GM23338 (cell line): ENCODE measurements around the gene KCNH5. TPM values are rescaled to one million over a fixed set of nuclear protein-coding genes. Genes with fewer than 3 reads are reported as not detected.

Experiments
- ATAC-seq: fragments of 200-7000 bp; cut with Tn5 transposase; 3 replicates; pipeline ENCODE4 v1.9.1; 2020
- DNase-seq: peaks from one replicate; pipeline ENCODE4 v3.0.0-alpha.2; 2015; ENCODE audit warnings: low spot score
- H2AFZ ChIP-seq: fragments of 200-600 bp; sonication (generic); 2 replicates; pipeline ENCODE4 v1.8.0; 2016; ENCODE audit warnings: antibody characterized with exemption, mild to moderate bottlenecking, moderate library complexity
- H3F3A ChIP-seq: fragments of 200-600 bp; sonication (generic); replicated peaks from 2 replicates; pipeline ENCODE4 v1.8.0; 2017; ENCODE audit warnings: antibody characterized with exemption, mixed run types, low read depth
- H3K27ac ChIP-seq: fragments of 200-600 bp; sonication (generic); 2 replicates; pipeline ENCODE4 v1.6.1; 2016; ENCODE audit warnings: low read depth
- H3K27me3 ChIP-seq: fragments of 200-600 bp; sonication (generic); 2 replicates; pipeline ENCODE4 v1.8.0; 2016; ENCODE audit warnings: mild to moderate bottlenecking, mixed run types, moderate library complexity; ENCODE audit not compliant: insufficient read depth
- H3K36me3 ChIP-seq: fragments of 200-600 bp; sonication (generic); 2 replicates; pipeline ENCODE4 v1.8.0; 2016; ENCODE audit warnings: mild to moderate bottlenecking; ENCODE audit not compliant: insufficient read depth
- H3K4me1 ChIP-seq: fragments of 200-600 bp; sonication (generic); 2 replicates; pipeline ENCODE4 v1.8.0; 2016; ENCODE audit warnings: mild to moderate bottlenecking, moderate library complexity; ENCODE audit not compliant: insufficient read depth
- H3K4me2 ChIP-seq: fragments of 200-600 bp; sonication (generic); 2 replicates; pipeline ENCODE4 v1.7.1; 2017; ENCODE audit warnings: mixed run types
- H3K4me3 ChIP-seq: fragments of 200-600 bp; sonication (generic); 2 replicates; pipeline ENCODE4 v1.6.1; 2016; ENCODE audit warnings: mixed run types
- H3K79me2 ChIP-seq: fragments of 200-600 bp; sonication (generic); replicated peaks from 2 replicates; pipeline ENCODE4 v1.8.0; 2017; ENCODE audit warnings: mild to moderate bottlenecking; ENCODE audit not compliant: insufficient read depth
- H3K9me2 ChIP-seq: fragments of 200-600 bp; sonication (generic); 2 replicates; pipeline ENCODE4 v1.8.0; 2017; ENCODE audit not compliant: insufficient read depth
- H4K20me1 ChIP-seq: fragments of 200-600 bp; sonication (generic); replicated peaks from 2 replicates; pipeline ENCODE4 v1.8.0; 2017; ENCODE audit warnings: mild to moderate bottlenecking; ENCODE audit not compliant: insufficient read depth
- H3K27ac Mint-ChIP-seq: 2 replicates; pipeline ENCODE4 v1.8.0; 2020; ENCODE audit warnings: inconsistent platforms, mild to moderate bottlenecking, moderate library complexity, mixed read lengths
- H3K27me3 Mint-ChIP-seq: 3 replicates; pipeline ENCODE4 v1.8.0; 2022; ENCODE audit warnings: low read depth, mild to moderate bottlenecking, moderate library complexity, mixed read lengths, inconsistent platforms; ENCODE audit not compliant: insufficient read depth, poor library complexity
- H3K36me3 Mint-ChIP-seq: 3 replicates; pipeline ENCODE4 v1.8.0; 2021; ENCODE audit warnings: low read depth, mild to moderate bottlenecking, inconsistent platforms, moderate library complexity, mixed read lengths
- H3K4me1 Mint-ChIP-seq: 3 replicates; pipeline ENCODE4 v1.8.0; 2020; ENCODE audit warnings: mild to moderate bottlenecking, inconsistent platforms, mixed read lengths
- H3K4me3 Mint-ChIP-seq: 3 replicates; pipeline ENCODE4 v1.8.0; 2021; ENCODE audit warnings: moderate library complexity, mild to moderate bottlenecking, inconsistent platforms, mixed read lengths
- H3K9me3 Mint-ChIP-seq: 3 replicates; pipeline ENCODE4 v1.8.0; 2020; ENCODE audit warnings: moderate library complexity, mild to moderate bottlenecking, inconsistent platforms, mixed read lengths
- CREB1 ChIP-seq: fragments of 250-450 bp; sonication (Bioruptor Pico); IDR thresholded peaks from 2 replicates; pipeline ENCODE4 v1.5.0; 2020; ENCODE audit warnings: low read depth, mild to moderate bottlenecking, moderate library complexity
- EZH2 ChIP-seq: fragments of 200-600 bp; sonication (generic); IDR thresholded peaks from one replicate; pipeline ENCODE4 v1.8.0; 2017; ENCODE audit warnings: antibody characterized with exemption, mild to moderate bottlenecking, low read depth; ENCODE audit not compliant: unreplicated experiment
- JUNB ChIP-seq: IDR thresholded peaks from one replicate; pipeline ENCODE4 v1.6.1; 2016; ENCODE audit warnings: antibody characterized with exemption; ENCODE audit not compliant: unreplicated experiment
- NANOG ChIP-seq: IDR thresholded peaks from 2 replicates; pipeline ENCODE4 v1.6.1; 2016; ENCODE audit warnings: antibody characterized with exemption, borderline replicate concordance
- POLR2AphosphoS5 ChIP-seq: IDR thresholded peaks from 2 replicates; pipeline ENCODE4 v1.6.1; 2016; ENCODE audit warnings: antibody characterized with exemption, low read depth
- STAT1 ChIP-seq: IDR thresholded peaks from one replicate; pipeline ENCODE4 v1.6.1; 2016; ENCODE audit warnings: antibody characterized with exemption; ENCODE audit not compliant: unreplicated experiment
- ZNF114 ChIP-seq: fragments of 250-450 bp; sonication (Bioruptor Pico); IDR thresholded peaks from 2 replicates; pipeline ENCODE4 v1.5.0; 2020; ENCODE audit warnings: mild to moderate bottlenecking, moderate library complexity
- ZNF331 ChIP-seq: fragments of 250-450 bp; sonication (Bioruptor Pico); IDR thresholded peaks from 2 replicates; pipeline ENCODE4 v1.5.0; 2020; ENCODE audit warnings: low read depth, mild to moderate bottlenecking, moderate library complexity
- polyA plus RNA-seq: library from polyadenylated mRNA; unstranded; fragments of >200 nt; fragmentation: Nextera tagmentation; extraction: Ambion mirVana; gene quantifications from 2 replicates; pipeline ENCODE4 v1.2.1, GENCODE V29; 2016
- total RNA-seq: library from RNA; depleted of rRNA; stranded (reverse); fragments of >200 nt; shearing (Covaris generic); gene quantifications from 2 replicates; pipeline ENCODE4 v1.2.3, GENCODE V29; 2014
- TF ChIP-seq, protein P1 (sequence below), 2 experiments: fragments of 200-600 bp in 1 of 2; sonication (generic) in 1 of 2; conservative IDR thresholded peaks; 2 replicates each; pipeline versions ENCODE4 v1.5.1 to v1.6.1; 2016 to 2017; ENCODE audit warnings: antibody characterized with exemption in 2 of 2, low read depth in 2 of 2, mild to moderate bottlenecking in 2 of 2, moderate library complexity in 1 of 2
- TF ChIP-seq, protein P2 (sequence below): IDR thresholded peaks from 2 replicates; pipeline ENCODE4 v1.6.1; 2016; ENCODE audit warnings: antibody characterized with exemption
- TF ChIP-seq, protein P3 (sequence below): IDR thresholded peaks from one replicate; pipeline ENCODE4 v1.6.1; 2018; ENCODE audit warnings: antibody characterized with exemption; ENCODE audit not compliant: unreplicated experiment
- TF ChIP-seq, protein P4 (sequence below): fragments of 250-450 bp; sonication (Bioruptor Pico); IDR thresholded peaks from 2 replicates; pipeline ENCODE4 v1.5.0; 2020; ENCODE audit warnings: mild to moderate bottlenecking, moderate library complexity

KCNH5 gene
- total and polyA plus RNA-seq, 2 experiments from 2014 or later = 0.71 to 0.83 TPM

DNA sequence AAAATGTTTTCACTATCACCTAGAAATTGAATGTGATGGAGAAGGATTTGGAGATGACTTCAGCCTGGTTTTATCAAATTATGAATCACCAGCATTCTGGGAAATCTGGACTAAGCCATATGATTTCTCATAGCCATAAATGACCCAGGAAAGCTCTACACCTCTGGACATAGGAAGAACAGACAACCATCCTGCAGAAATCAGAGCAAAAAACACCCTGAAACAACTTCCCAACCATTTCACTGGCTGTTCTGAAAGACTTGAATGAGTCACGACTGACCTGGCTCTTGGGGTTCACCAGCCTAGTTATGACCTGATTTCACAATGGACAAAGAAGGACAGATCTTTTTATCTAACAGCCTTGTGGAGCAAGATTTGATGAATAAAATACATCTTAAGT is 123.8 kb downstream of the KCNH5 start:
- Histone ChIP-seq H3K27me3 (no peaks in the 10 kb centered on the region), H3K36me3 (no peaks in the 10 kb centered on the region), H3K79me2 (no peaks in the 10 kb centered on the region), H2AFZ (no peak overlapping the region), H3K4me1 (no peaks in the 10 kb centered on the region), H3F3A (no peaks in the 10 kb centered on the region), H3K4me2 (no peak overlapping the region), H3K27ac (no peak overlapping the region), H3K4me3 (no peak overlapping the region), H3K9me2 (no peaks in the 10 kb centered on the region), H4K20me1 (no peaks in the 10 kb centered on the region)
- Mint-ChIP-seq H3K27me3 (no peaks in the 10 kb centered on the region), H3K4me1 (no peaks in the 10 kb centered on the region), H3K36me3 (no peaks in the 10 kb centered on the region), H3K27ac (no peak overlapping the region), H3K4me3 (no peak overlapping the region), H3K9me3 (no peaks in the 10 kb centered on the region)
- DNase-seq (no peak), ATAC-seq (no peak)
- TF ChIP-seq JUNB (no peak), EZH2 (no peak), NANOG (no peak), POLR2AphosphoS5 (no peak), ZNF331 (CRISPR knock-in tag) (no peak), STAT1 (no peak), CREB1 (CRISPR knock-in tag) (no peak), ZNF114 (CRISPR knock-in tag) (no peak)
- TF ChIP-seq, protein P1, sequence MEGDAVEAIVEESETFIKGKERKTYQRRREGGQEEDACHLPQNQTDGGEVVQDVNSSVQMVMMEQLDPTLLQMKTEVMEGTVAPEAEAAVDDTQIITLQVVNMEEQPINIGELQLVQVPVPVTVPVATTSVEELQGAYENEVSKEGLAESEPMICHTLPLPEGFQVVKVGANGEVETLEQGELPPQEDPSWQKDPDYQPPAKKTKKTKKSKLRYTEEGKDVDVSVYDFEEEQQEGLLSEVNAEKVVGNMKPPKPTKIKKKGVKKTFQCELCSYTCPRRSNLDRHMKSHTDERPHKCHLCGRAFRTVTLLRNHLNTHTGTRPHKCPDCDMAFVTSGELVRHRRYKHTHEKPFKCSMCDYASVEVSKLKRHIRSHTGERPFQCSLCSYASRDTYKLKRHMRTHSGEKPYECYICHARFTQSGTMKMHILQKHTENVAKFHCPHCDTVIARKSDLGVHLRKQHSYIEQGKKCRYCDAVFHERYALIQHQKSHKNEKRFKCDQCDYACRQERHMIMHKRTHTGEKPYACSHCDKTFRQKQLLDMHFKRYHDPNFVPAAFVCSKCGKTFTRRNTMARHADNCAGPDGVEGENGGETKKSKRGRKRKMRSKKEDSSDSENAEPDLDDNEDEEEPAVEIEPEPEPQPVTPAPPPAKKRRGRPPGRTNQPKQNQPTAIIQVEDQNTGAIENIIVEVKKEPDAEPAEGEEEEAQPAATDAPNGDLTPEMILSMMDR (conservative IDR thresholded peaks at IDR 0.05; ENCODE audit: low read depth in 2 of 2) = no peak
- TF ChIP-seq, protein P2, sequence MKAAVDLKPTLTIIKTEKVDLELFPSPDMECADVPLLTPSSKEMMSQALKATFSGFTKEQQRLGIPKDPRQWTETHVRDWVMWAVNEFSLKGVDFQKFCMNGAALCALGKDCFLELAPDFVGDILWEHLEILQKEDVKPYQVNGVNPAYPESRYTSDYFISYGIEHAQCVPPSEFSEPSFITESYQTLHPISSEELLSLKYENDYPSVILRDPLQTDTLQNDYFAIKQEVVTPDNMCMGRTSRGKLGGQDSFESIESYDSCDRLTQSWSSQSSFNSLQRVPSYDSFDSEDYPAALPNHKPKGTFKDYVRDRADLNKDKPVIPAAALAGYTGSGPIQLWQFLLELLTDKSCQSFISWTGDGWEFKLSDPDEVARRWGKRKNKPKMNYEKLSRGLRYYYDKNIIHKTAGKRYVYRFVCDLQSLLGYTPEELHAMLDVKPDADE = no peak
- TF ChIP-seq, protein P3, sequence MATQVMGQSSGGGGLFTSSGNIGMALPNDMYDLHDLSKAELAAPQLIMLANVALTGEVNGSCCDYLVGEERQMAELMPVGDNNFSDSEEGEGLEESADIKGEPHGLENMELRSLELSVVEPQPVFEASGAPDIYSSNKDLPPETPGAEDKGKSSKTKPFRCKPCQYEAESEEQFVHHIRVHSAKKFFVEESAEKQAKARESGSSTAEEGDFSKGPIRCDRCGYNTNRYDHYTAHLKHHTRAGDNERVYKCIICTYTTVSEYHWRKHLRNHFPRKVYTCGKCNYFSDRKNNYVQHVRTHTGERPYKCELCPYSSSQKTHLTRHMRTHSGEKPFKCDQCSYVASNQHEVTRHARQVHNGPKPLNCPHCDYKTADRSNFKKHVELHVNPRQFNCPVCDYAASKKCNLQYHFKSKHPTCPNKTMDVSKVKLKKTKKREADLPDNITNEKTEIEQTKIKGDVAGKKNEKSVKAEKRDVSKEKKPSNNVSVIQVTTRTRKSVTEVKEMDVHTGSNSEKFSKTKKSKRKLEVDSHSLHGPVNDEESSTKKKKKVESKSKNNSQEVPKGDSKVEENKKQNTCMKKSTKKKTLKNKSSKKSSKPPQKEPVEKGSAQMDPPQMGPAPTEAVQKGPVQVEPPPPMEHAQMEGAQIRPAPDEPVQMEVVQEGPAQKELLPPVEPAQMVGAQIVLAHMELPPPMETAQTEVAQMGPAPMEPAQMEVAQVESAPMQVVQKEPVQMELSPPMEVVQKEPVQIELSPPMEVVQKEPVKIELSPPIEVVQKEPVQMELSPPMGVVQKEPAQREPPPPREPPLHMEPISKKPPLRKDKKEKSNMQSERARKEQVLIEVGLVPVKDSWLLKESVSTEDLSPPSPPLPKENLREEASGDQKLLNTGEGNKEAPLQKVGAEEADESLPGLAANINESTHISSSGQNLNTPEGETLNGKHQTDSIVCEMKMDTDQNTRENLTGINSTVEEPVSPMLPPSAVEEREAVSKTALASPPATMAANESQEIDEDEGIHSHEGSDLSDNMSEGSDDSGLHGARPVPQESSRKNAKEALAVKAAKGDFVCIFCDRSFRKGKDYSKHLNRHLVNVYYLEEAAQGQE = no peak
- TF ChIP-seq, protein P4, sequence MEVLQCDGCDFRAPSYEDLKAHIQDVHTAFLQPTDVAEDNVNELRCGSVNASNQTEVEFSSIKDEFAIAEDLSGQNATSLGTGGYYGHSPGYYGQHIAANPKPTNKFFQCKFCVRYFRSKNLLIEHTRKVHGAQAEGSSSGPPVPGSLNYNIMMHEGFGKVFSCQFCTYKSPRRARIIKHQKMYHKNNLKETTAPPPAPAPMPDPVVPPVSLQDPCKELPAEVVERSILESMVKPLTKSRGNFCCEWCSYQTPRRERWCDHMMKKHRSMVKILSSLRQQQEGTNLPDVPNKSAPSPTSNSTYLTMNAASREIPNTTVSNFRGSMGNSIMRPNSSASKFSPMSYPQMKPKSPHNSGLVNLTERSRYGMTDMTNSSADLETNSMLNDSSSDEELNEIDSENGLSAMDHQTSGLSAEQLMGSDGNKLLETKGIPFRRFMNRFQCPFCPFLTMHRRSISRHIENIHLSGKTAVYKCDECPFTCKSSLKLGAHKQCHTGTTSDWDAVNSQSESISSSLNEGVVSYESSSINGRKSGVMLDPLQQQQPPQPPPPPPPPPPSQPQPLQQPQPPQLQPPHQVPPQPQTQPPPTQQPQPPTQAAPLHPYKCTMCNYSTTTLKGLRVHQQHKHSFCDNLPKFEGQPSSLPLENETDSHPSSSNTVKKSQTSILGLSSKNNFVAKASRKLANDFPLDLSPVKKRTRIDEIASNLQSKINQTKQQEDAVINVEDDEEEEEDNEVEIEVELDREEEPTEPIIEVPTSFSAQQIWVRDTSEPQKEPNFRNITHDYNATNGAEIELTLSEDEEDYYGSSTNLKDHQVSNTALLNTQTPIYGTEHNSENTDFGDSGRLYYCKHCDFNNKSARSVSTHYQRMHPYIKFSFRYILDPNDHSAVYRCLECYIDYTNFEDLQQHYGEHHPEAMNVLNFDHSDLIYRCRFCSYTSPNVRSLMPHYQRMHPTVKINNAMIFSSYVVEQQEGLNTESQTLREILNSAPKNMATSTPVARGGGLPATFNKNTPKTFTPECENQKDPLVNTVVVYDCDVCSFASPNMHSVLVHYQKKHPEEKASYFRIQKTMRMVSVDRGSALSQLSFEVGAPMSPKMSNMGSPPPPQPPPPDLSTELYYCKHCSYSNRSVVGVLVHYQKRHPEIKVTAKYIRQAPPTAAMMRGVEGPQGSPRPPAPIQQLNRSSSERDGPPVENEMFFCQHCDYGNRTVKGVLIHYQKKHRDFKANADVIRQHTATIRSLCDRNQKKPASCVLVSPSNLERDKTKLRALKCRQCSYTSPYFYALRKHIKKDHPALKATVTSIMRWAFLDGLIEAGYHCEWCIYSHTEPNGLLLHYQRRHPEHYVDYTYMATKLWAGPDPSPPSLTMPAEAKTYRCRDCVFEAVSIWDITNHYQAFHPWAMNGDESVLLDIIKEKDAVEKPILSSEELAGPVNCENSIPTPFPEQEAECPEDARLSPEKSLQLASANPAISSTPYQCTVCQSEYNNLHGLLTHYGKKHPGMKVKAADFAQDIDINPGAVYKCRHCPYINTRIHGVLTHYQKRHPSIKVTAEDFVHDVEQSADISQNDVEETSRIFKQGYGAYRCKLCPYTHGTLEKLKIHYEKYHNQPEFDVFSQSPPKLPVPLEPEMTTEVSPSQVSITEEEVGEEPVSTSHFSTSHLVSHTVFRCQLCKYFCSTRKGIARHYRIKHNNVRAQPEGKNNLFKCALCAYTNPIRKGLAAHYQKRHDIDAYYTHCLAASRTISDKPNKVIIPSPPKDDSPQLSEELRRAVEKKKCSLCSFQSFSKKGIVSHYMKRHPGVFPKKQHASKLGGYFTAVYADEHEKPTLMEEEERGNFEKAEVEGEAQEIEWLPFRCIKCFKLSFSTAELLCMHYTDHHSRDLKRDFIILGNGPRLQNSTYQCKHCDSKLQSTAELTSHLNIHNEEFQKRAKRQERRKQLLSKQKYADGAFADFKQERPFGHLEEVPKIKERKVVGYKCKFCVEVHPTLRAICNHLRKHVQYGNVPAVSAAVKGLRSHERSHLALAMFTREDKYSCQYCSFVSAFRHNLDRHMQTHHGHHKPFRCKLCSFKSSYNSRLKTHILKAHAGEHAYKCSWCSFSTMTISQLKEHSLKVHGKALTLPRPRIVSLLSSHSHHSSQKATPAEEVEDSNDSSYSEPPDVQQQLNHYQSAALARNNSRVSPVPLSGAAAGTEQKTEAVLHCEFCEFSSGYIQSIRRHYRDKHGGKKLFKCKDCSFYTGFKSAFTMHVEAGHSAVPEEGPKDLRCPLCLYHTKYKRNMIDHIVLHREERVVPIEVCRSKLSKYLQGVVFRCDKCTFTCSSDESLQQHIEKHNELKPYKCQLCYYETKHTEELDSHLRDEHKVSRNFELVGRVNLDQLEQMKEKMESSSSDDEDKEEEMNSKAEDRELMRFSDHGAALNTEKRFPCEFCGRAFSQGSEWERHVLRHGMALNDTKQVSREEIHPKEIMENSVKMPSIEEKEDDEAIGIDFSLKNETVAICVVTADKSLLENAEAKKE (CRISPR knock-in tag) = no peak
